HG03342 (cell line): Measurements from ENCODE around the gene TM4SF1.
"Not testable (repeated sequence)": the region's sequence is repeated elsewhere in the genome, so short reads cannot be mapped to it uniquely, and the experiment has no call there.

ENCODE experiments used
- ATAC-seq: cut with Tn5 transposase; IDR thresholded peaks from one replicate; pipeline ENCODE4 v1.9.1; 2021; ENCODE audit warnings: mild to moderate bottlenecking, moderate library complexity; ENCODE audit not compliant: unreplicated experiment

TM4SF1 gene

GRCh38 chr3:149352556-149352955 lies 24.9 kb downstream of the TM4SF1 start:
- ATAC-seq = peak; percentile 96

GRCh38 chr3:149343951-149344350 lies 33.5 kb downstream of the TM4SF1 start:
- ATAC-seq = no peak

DNA sequence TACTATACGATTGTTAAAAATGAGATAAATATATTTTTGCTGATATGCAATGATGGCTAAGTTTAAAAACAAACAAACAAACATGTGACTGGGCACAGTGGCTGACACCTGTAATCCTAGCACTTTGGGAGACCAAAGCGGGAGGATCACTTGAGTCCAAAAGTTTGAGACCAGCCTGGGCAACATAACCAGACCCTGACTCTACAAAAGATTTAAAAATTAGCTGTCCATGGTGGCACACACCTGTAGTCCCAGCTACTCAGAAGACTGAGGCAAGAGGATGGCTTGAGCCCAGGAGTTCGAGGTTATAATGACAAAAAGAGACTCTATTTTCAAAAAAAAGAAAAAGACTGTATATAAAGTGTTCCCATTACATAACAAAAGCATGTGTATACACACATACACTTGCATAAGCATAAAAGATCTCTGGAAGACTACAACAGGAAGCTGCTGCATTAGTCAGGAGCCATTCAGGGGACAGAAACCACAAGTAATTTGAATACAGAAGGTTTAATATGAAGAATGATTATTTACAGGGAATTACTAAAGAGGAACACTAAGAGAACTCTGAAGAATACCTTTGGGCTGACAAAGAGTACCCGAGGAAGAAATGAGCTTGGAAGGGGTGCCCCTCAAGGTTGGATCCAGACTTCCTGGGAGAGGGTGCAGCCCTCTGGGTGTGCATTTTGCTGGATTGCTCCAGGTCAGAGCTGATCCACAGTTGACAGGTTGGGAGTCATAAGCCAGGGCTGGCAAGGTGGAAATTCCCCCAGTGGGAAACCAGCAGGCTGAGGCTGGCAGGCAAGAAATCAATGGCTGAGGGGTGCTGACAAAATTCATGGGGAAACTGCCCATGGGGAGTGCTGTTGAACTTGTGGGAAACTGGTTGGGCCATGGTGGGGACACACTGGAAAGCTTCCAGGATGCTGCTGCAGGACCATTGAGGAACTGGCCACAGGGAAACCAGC lies 34.8 kb downstream of the TM4SF1 start:
- ATAC-seq = no peak

GRCh38 chr3:149340310-149340933 lies 37.0 kb downstream of the TM4SF1 start:
- ATAC-seq = no peak

- ATAC-seq = no peak
These were observed 37.5 kb downstream of the TM4SF1 start for GRCh38 chr3:149339931-149340309.

- not testable (repeated sequence) for ATAC-seq
These were observed 40.0 kb downstream of the TM4SF1 start for GRCh38 chr3:149337486-149337885.

- no peak for ATAC-seq
These were observed 40.5 kb downstream of the TM4SF1 start for GRCh38 chr3:149336925-149337324.

DNA sequence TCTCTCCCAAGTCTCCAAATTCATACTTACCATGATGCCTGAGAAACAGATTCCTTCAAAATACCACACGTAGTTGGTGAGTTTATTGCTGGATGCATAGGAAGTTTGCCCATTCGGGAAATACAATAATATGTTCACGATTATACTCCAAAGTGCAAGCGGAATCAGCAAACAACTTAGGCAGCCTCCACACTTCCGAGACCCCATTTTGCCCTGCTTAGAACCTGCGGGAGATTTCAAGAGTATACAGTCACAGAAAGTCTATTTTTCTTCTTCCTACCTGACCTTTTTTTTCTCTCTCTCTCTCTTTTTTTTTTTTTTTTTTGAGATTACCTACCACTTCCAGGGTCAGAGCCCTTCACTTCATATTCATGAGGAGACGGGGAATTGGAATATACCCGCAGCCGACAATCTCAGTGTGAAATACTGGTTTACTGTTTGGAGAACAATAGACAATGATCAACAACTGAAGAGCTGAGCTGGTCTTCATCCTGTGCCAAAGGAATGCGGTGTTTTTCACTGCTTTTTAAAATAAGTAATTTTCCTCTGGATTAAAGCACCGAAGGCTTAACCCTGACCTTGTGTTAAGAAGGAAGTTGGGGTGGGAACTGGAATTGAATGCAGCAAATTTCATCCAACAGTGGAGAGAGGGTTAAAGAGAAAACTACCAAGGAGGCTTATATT lies 44.1 kb downstream of the TM4SF1 start, which contains the start of gene TM4SF18:
Gene TM4SF18, minus strand, starts transcription at position 461 of the 684 bp plus-strand sequence. Its CDS starts 254 bp downstream, at position 207.
- no peak for ATAC-seq

DNA sequence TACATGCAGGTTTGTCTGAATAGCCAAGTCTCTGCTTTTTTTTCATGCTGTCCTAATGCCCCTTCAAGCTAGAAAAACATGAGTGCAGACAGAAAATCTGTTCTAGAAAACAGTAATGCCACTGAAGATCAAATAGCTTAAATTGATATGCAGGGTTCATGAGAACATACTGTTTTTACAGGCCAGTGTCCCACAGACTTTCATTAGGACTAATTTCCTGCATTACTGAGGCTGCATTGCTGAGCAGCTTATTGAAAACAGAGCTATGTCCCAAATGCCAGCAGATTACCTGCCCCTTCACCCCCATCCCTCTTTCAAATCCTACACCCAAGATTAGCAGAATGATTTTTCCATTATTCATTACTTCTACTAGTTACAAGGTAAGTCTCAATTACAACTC lies 44.7 kb downstream of the TM4SF1 start:
- ATAC-seq = no peak

- no peak for ATAC-seq
These were observed 45.2 kb downstream of the TM4SF1 start for GRCh38 chr3:149332227-149332765.

DNA sequence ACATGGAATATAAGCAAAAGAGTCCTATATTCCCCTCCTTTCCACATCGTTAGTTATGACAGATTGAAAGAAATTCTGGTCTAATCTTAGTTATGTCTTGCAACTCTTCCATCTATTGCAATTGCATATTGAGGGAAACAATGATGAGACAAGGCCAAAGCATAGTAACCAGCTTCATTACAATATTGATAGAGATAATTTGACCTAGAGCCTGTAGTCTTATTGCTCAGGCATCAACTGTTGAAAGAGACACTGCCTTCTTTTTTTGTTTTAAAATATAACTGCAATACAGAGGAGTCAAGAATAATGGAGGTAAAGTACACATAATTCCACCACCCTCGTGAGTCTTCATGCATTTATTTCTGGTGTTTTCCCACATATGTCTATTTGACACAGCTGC lies 46.1 kb downstream of the TM4SF1 start:
- ATAC-seq = no peak

DNA sequence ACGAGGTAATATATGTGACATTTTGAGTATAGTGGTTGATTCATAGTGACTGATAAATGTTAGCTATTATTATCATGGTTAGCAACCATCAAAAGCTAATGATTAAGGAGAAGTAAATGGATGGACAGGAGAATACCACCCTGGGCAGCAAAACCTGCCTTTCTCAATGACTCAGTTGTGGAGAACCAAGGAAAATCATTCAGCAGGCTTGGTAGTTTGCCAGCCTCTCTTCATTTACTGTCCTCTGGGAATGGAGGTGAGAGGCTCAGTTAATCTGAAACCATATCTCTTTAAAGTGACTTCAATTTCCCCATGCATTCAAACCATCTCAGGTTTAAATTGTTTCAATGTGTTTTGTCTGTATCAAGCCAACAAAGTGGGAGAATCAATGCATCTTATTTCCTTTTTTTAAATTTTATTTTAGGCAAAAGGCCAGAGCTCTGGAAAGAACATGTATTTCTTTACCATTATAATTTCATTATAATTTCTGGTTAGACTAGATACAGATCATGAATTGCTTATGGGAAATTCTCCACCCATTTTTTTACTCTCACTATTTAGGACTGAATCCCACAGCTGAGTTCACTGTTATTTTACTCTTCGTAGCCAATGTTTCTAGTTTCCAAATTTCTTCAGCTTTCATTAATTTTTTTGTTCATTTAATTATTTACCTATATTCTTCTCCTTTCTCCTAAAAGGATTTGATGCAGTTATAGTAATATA lies 46.7 kb downstream of the TM4SF1 start:
- ATAC-seq = no peak

- ATAC-seq = no peak
These were observed 50.3 kb downstream of the TM4SF1 start for GRCh38 chr3:149327156-149327555.

GRCh38 chr3:149325581-149325980 lies 51.9 kb downstream of the TM4SF1 start:
- ATAC-seq = no peak

DNA sequence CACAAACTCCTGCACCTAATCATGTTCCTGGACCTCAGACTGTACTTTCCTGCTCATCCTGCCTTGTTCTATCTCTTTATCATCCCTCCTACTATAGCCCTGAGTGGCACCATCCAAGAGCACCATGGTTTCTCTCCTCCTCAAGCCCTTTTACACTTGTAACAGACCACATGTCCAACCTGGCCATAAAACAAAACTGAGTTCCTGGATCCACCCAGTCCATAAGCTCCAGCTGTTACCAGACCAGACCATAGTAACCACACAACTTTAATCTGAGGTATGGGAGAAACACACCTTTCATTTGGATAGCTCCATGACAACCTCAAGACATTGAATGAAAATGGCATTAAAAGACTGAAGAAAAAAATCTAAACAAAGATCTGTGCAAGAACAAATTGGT lies 53.1 kb downstream of the TM4SF1 start:
- ATAC-seq = no peak

- no peak for ATAC-seq
These were observed 55.8 kb downstream of the TM4SF1 start for GRCh38 chr3:149321640-149322039.

GRCh38 chr3:149321136-149321535 lies 56.3 kb downstream of the TM4SF1 start:
- ATAC-seq = no peak

DNA sequence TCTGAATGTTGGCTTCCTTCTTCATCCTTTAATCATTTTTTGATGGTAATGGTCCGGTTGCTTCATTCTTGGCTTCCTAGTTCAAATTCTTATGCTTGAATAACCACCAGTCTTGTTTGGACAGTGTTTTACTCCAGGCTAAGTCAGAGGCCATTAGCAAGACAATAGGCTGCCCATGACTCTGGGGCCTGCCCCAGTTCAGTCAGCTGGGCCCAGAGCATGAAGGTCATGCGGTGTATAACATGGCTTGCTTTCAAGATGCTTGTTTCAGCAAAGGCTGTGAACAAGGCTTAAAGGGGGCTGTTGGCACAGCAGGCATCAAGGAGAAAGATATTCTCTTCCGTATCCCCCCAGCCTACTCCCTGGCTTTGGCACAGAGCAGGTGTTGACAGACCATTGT lies 57.7 kb downstream of the TM4SF1 start:
- no peak for ATAC-seq
